K562 (cell line): ENCODE measurements around the gene BRSK1. TPM values are rescaled to one million over a fixed set of nuclear protein-coding genes. Genes with fewer than 3 reads are reported as not detected.

Experiments
- CHD7 ChIP-seq: fragments of 200-600 bp; sonication (generic); IDR thresholded peaks from one replicate; pipeline ENCODE4 v1.6.1; 2012; ENCODE audit warnings: mild to moderate bottlenecking, low read depth, low read length, inconsistent platforms
- RFX1 ChIP-seq: fragments of 450-650 bp; IDR thresholded peaks from 2 replicates; pipeline ENCODE4 v1.6.1; 2016; ENCODE audit warnings: mild to moderate bottlenecking, moderate library complexity
- polyA plus RNA-seq, 8 experiments: library from polyadenylated mRNA; depleted of rRNA in 4 of 8; stranded (reverse) in 5 of 8; unstranded in 3 of 8; fragments of >200 nt; fragmentation: Nextera tagmentation in 2 of 8; fragmentation: Illumina TruSeq in 1 of 8; extraction: Ambion mirVana in 2 of 8; extraction: Trizol in 1 of 8; gene quantifications; 2 replicates each; pipeline versions ENCODE4 v1.2.1 to v1.2.3, GENCODE V29; 2011 to 2014; ENCODE audit warnings: inconsistent platforms in 1 of 8, missing spikeins in 1 of 8
- total RNA-seq, 7 experiments: library from RNA; depleted of rRNA in 6 of 7; stranded (reverse); fragments of >200 nt in 6 of 7; fragmentation: Illumina TruSeq in 2 of 7; extraction: Trizol in 2 of 7; gene quantifications; 2 replicates each; pipeline versions ENCODE4 v1.2.1 to v1.2.3, GENCODE V29; 2011 to 2021; ENCODE audit warnings: low replicate concordance in 1 of 7

The BRSK1 gene
- total and polyA plus RNA-seq, 9 of the 15 experiments (the other 6 are each of a cell fraction or from before 2014, with no cell fraction given) = 1.7 to 9.3 (median 3.8) TPM; not detected in 2

DNA sequence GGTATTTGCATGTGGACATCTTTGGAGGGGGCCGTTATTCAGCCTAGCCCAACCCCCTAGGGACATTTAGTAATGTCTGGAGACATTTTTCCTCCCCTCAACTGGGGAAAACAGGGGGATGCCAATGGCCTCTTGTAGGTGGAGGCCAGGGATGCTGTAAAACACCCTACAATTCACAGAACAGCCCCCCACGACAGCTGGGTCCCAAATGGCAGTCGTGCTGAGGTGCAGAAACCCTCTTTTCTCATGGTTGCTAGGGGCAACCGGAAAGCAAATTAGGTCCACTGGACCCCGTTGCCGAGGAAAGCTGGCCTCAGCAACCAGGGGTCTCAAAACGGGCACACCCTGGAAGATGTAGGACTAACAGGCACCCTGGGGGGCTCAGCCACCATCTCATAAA lies 26.7 kb downstream of the BRSK1 start (continued):
- TF ChIP-seq CHD7 (no peak), RFX1 (peak; percentile 85)
- TF ChIP-seq, all 486 proteins: peak for 1
